Ovary (tissue), 9 donors: Measurements from ENCODE around the gene FNBP1L. TPM values are rescaled to one million over a fixed set of nuclear protein-coding genes. Genes with fewer than 3 reads are reported as not detected.
"Not testable (repeated sequence)": the region's sequence is repeated elsewhere in the genome, so short reads cannot be mapped to it uniquely, and the experiment has no call there.

ENCODE experiments used
- DNase-seq, 5 donors: peaks; one replicate each; pipeline ENCODE4 v3.0.0-alpha.2; 2019 to 2020
- H3K27ac ChIP-seq, 2 donors: fragments of 200-600 bp; one replicate each; pipeline versions ENCODE4 v1.5.1 to v1.8.0; 2019 to 2022
- H3K27me3 ChIP-seq: fragments of 200-600 bp; one replicate; pipeline ENCODE4 v1.8.0; 2022
- H3K36me3 ChIP-seq: fragments of 200-600 bp; sonication (generic); one replicate; pipeline ENCODE4 v1.5.1; 2019
- H3K4me1 ChIP-seq: one replicate; pipeline ENCODE4 v1.8.1; 2013; ENCODE audit warnings: mild to moderate bottlenecking, moderate library complexity; ENCODE audit not compliant: insufficient read depth
- H3K4me3 ChIP-seq: fragments of 200-600 bp; sonication (generic); one replicate; pipeline ENCODE4 v1.5.1; 2017
- H3K9me3 ChIP-seq, 2 donors: fragments of 200-600 bp in 1 of 2; sonication (generic) in 1 of 2; one replicate each; pipeline versions ENCODE4 v1.5.1 to v1.8.1; 2013 to 2019; ENCODE audit warnings: mild to moderate bottlenecking in 1 of 2, moderate library complexity in 1 of 2
- CTCF ChIP-seq, 3 donors: fragments of 450-650 bp in 2 of 3; fragments of 200-600 bp in 1 of 3; IDR thresholded peaks; one replicate each; pipeline versions ENCODE4 v1.5.1 to v1.8.0; 2016 to 2022; ENCODE audit warnings: antibody characterized with exemption in 3 of 3, mild to moderate bottlenecking in 1 of 3
- EP300 ChIP-seq: sonication (generic); formaldehyde crosslinking; IDR thresholded peaks from one replicate; pipeline ENCODE4 v1.6.1; 2017; ENCODE audit warnings: antibody characterized with exemption
- POLR2A ChIP-seq: fragments of 450-650 bp; IDR thresholded peaks from one replicate; pipeline ENCODE4 v1.6.1; 2017; ENCODE audit warnings: antibody characterized with exemption, mild to moderate bottlenecking, moderate library complexity
- WGBS, 3 donors: extraction: QIAGEN DNeasy Blood & Tissue Kit in 1 of 3; methylation state at CpG; one replicate each; pipeline versions ENCODE4 v1.1.5 to v1.1.7; 2013 to 2017; 5-methylcytosine and 5-hydroxymethylcytosine counted together
- intact Hi-C, 4 donors: fragments of 100-400 bp; cut with DNase I; formaldehyde crosslinking; loops; one replicate each; pipeline versions ENCODE4 v1.11.0 to v1.15.1; 2022 to 2023
- polyA plus RNA-seq, 2 donors: library from polyadenylated mRNA; stranded (reverse); fragments of 200-250 nt in 1 of 2; fragments of 350-450 nt in 1 of 2; fragmentation: Illumina TruSeq in 1 of 2; extraction: RNeasy Lipid Tissue Mini Kit (QIAGEN cat#74804) in 1 of 2; gene quantifications; one replicate each; pipeline ENCODE4 v1.2.3, GENCODE V29; 2013 to 2014
- total RNA-seq, 7 donors: library from RNA; depleted of rRNA in 2 of 7; stranded (reverse); fragments of >200 nt in 2 of 7; fragmentation: NEBNext Ultra II Directional in 3 of 7; extraction: Animal tissue kit (Norgen Biotek cat#: 25700) in 3 of 7; gene quantifications; one replicate each; pipeline versions ENCODE4 v1.1.0 to v1.2.4, GENCODE V29; 2016 to 2023
- donor health status: DM: no; HTN: no; CAD: no; lungs with moderate emphysema.
- donor health status: DM: no; HTN: no; CAD: no.
- donor health status: Bipolar disorder and iron deficiency.
- donor health status: DM: yes; HTN: yes; CAD: no.
- donor health status: DM: no; HTN: no; CAD: no.
- donor health status: DM: yes; HTN: yes; CAD: no.

FNBP1L gene
- total and polyA plus RNA-seq, 9 donors, result 11.9 to 27.6 (median 18.4) TPM

GRCh38 chr1:93461236-93461635 lies 13.3 kb downstream of the FNBP1L start:
- intact Hi-C loops, result no loop called here
- Histone ChIP-seq H3K36me3 (no peaks in the 10 kb centered on the region), H3K9me3 (no peaks in the 10 kb centered on the region), H3K27me3 (no peaks in the 10 kb centered on the region), H3K4me3 (no peak overlapping the region), H3K4me1 (no peaks in the 10 kb centered on the region), H3K27ac (no peak overlapping the region)
- TF ChIP-seq POLR2A (no peak), EP300 (no peak), CTCF (IDR thresholded peaks at IDR 0.05) (no peak)
- DNase-seq, result no peak
- WGBS, 3 donors, result 89 to 92% (median 90%) methylated on average over 5 of the region's 5 CpGs

DNA sequence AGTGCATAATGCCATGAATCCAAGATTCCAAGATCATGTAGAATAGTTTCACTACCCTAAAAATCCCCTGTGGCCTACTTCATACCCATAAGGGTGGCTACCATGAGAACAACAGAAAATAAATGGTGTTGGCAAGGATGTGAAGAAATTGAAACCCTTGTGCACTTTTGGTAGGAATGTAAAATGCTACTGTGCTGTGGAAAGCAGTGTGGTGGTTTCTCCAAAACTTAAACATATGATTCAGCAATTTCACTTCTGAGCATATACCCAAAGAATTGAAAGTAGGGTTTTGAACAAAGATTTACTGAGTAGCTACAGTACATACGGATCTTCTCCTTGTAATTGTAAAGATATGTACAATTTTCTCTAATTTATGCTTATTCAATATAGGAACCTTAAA lies 16.0 kb downstream of the FNBP1L start:
- no peak for DNase-seq
- no peaks in the 10 kb centered on the region for H3K9me3 ChIP-seq
- TF ChIP-seq CTCF (IDR thresholded peaks at IDR 0.05) (no peak), EP300 (no peak), POLR2A (no peak)
- intact Hi-C loops, result no loop called here
- 95 to 100% (median 98%) methylated on average over 1 of the region's 1 CpG for WGBS, 3 donors
- H3K4me1 ChIP-seq, result no peaks in the 10 kb centered on the region
- H3K27me3 ChIP-seq, result no peaks in the 10 kb centered on the region
- H3K36me3 ChIP-seq, result no peaks in the 10 kb centered on the region
- no peak overlapping the region for H3K4me3 ChIP-seq
- H3K27ac ChIP-seq, result no peak overlapping the region

DNA sequence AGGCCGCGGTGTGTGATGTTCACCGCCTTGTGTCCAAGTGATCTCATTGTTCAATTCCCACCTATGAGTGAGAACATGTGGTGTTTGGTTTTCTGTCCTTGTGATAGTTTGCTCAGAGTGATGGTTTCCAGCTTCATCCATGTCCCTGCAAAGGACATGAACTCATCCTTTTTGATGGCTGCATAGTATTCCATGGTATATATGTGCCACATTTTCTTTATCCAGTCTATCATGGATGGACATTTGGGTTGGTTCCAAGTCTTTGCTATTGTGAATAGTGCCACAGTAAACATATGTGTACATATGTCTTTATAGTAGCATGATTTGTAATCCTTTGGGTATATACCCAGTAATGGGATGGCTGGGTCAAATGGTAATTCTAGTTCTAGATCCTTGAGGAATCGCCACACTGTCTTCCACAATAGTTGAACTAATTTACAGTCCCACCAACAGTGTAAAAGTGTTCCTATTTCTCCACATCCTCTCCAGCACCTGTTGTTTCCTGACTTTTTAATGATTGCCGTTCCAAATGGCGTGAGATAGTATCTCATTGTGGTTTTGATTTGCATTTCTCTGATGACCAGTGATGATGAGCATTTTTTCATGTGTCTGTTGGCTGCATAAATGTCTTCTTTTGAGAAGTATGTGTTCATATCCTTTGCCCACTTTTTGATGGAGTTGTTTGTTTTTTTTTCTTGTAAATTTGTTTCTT lies 17.6 kb downstream of the FNBP1L start:
- H3K27me3 ChIP-seq, H3K36me3 ChIP-seq, H3K4me3 ChIP-seq, intact Hi-C loops, DNase-seq, H3K27ac ChIP-seq, H3K4me1 ChIP-seq, H3K9me3 ChIP-seq: not testable (repeated sequence)
- WGBS, 3 donors, result 81 to 96% (median 82%) methylated on average over 5 to 6 of the region's 6 CpGs

DNA sequence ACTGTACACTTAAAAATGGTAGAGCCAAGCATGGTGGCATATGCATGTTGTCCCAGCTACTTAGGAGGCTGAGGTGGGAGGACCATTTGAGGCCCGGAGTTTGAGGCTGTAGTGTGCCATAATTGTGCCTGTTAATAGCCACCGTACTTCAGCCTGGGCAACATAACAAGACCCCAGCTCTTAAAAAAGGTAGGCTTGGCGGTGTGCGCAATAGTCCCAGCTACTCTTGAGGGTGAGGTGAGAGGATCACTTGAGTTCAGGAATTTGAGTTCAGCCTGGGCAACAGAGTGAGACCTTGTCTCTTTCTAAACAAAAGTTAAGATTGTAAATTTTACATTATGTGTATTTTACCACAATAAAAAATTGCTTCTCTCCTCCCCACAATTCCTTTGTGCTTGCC lies 19.7 kb downstream of the FNBP1L start:
- Histone ChIP-seq H3K4me1 (peaks cover 2% of the 10 kb centered on the region), H3K27ac (no peak overlapping the region), H3K36me3 (no peaks in the 10 kb centered on the region), H3K4me3 (no peak overlapping the region), H3K9me3 (no peaks in the 10 kb centered on the region), H3K27me3 (no peaks in the 10 kb centered on the region)
- no peak for TF ChIP-seq POLR2A
- intact Hi-C loops, result no loop called here
- DNase-seq, result no peak
- 98 to 99% (median 98%) methylated on average over 4 of the region's 4 CpGs for WGBS, 3 donors

DNA sequence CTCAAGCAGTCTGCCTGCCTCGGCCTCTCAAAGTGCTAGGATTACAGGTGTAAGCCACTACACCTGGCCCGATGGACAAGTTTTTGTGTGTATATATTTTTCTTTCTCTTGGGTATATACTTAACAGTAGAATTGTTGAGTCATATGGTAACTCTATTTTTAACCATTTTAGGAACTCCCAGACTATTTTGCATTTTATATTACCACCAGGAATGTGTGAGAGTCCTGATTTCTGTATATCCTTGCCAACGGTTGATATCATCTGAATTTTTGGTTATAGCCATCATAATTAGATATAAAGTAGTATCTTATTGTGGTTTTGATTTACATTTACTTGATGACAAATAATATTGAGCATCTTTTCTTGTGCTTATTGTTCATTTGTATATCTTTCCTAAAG lies 20.7 kb downstream of the FNBP1L start:
- no peak for TF ChIP-seq CTCF (IDR thresholded peaks at IDR 0.05)
- TF ChIP-seq EP300, result no peak
- no peak for TF ChIP-seq POLR2A

DNA sequence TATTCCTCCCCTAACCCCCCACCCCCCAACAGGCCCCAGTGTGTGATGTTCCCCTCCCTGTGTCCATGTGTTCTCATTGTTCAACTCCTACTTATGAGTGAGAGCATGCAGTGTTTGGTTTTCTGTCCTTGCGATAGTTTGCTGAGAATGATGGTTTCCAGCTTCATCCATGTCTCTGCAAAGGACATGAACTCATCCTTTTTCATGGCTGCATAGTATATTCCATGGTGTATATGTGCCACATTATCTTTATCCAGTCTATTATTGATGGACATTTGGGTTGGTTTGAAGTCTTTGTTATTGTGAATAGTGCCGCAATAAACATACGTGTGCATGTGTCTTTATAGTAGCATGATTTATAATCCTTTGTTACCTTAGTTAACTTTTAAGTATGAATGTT lies 21.3 kb downstream of the FNBP1L start:
- DNase-seq, H3K9me3 ChIP-seq, H3K27me3 ChIP-seq, H3K36me3 ChIP-seq, H3K27ac ChIP-seq, H3K4me1 ChIP-seq, H3K4me3 ChIP-seq, intact Hi-C loops: not testable (repeated sequence)
- 96 to 99% (median 99%) methylated on average over 3 of the region's 3 CpGs for WGBS, 3 donors

More for the DNA sequence above, 20.7 kb downstream of the FNBP1L start:
- Histone ChIP-seq H3K27ac (no peak overlapping the region), H3K36me3 (no peaks in the 10 kb centered on the region), H3K4me1 (peaks cover 2% of the 10 kb centered on the region), H3K27me3 (no peaks in the 10 kb centered on the region), H3K4me3 (no peak overlapping the region), H3K9me3 (no peaks in the 10 kb centered on the region)
- WGBS, 3 donors, result 85 to 89% (median 85%) methylated on average over 3 of the region's 3 CpGs
- DNase-seq, result no peak
- intact Hi-C loops, result no loop called here
